HepG2 (cell line): Measurements from ENCODE around the gene RNGTT. TPM values are rescaled to one million over a fixed set of nuclear protein-coding genes. Genes with fewer than 3 reads are reported as not detected.

ENCODE experiments used
- ATAC-seq: fragments of 200-7000 bp; cut with Tn5 transposase; 3 replicates; pipeline ENCODE4 v1.9.1; 2020; ENCODE audit warnings: mild to moderate bottlenecking, moderate library complexity
- BruUV-seq: library from RNA; stranded (reverse); fragments of 400-500 nt; replicated peaks from 2 replicates; lab custom pipeline; 2021; lab: Mats Ljungman, UMichigan
- CTCF ChIA-PET: fragments of 300-600 bp; formaldehyde crosslinking; extraction: SDS; loops from one replicate; lab custom pipeline; 2021; ENCODE audit warnings: low total read pairs, inconsistent platforms, low intra/inter-chr PET ratio; lab: Yijun Ruan, JAX
- POLR2A ChIA-PET: fragments of 350-600 bp; sonication (Branson Sonifier 250); formaldehyde crosslinking; loops from one replicate; lab custom pipeline; 2020; ENCODE audit warnings: antibody characterized with exemption, inconsistent platforms; lab: Yijun Ruan, JAX
- DNase-seq: peaks from one replicate; pipeline ENCODE4 v3.0.0-alpha.2; 2015; ENCODE audit warnings: low spot score
- FAIRE-seq: peaks from 3 replicates; lab custom pipeline; 2011; peaks lifted over from hg19 to GRCh38; lab: Jason Lieb, UNC
- H2AFZ ChIP-seq: one replicate; pipeline ENCODE4 v1.6.1; 2011; ENCODE audit warnings: low read length, inconsistent platforms
- H3K27ac ChIP-seq: fragments of 300-600 bp; 3 replicates; pipeline ENCODE4 v1.8.0; 2011; ENCODE audit warnings: mixed run types, mild to moderate bottlenecking, mixed read lengths, low read length, inconsistent platforms; ENCODE audit not compliant: insufficient read depth; ENCODE audit errors: extremely low read length
- H3K27me3 ChIP-seq, 2 experiments: fragments of 200-600 bp in 1 of 2; 2 replicates in 1 of 2; 3 replicates in 1 of 2; pipeline versions ENCODE4 v1.6.0 to v1.8.0; 2011; ENCODE audit warnings: low read length in 2 of 2, mild to moderate bottlenecking in 2 of 2, moderate library complexity in 2 of 2, inconsistent platforms in 1 of 2; ENCODE audit not compliant: insufficient read depth in 2 of 2, control insufficient read depth in 1 of 2
- H3K36me3 ChIP-seq, 2 experiments: fragments of 200-600 bp in 1 of 2; replicated peaks in 1 of 2; 2 replicates in 1 of 2; 3 replicates in 1 of 2; pipeline versions ENCODE4 v1.5.1 to v1.8.0; 2011; ENCODE audit warnings: low read length in 2 of 2, inconsistent platforms in 1 of 2; ENCODE audit not compliant: insufficient read depth in 2 of 2, control insufficient read depth in 1 of 2
- H3K4me1 ChIP-seq: 2 replicates; pipeline ENCODE4 v1.5.1; 2012; ENCODE audit warnings: low read length, inconsistent platforms; ENCODE audit not compliant: insufficient read depth
- H3K4me2 ChIP-seq: 2 replicates; pipeline ENCODE4 v1.6.0; 2011; ENCODE audit warnings: low read depth, low read length, inconsistent platforms
- H3K4me3 ChIP-seq, 3 experiments: fragments of 200-600 bp in 1 of 3; sonication (generic), shearing (Covaris generic) in 1 of 3; replicated peaks in 1 of 3; 2 replicates each; pipeline ENCODE4 v1.5.1; 2011 to 2016; ENCODE audit warnings: low read length in 3 of 3, inconsistent platforms in 2 of 3, low read depth in 2 of 3, mild to moderate bottlenecking in 2 of 3, control low read depth in 1 of 3, mixed read lengths in 1 of 3; ENCODE audit not compliant: insufficient read depth in 1 of 3
- H3K79me2 ChIP-seq: one replicate; pipeline ENCODE4 v1.6.1; 2011; ENCODE audit warnings: low read length, inconsistent platforms; ENCODE audit not compliant: insufficient read depth
- H3K9ac ChIP-seq: 2 replicates; pipeline ENCODE4 v1.6.0; 2011; ENCODE audit warnings: mild to moderate bottlenecking, low read depth, low read length, inconsistent platforms; ENCODE audit not compliant: insufficient read depth
- H3K9me3 ChIP-seq: 2 replicates; pipeline ENCODE4 v1.5.1; 2012; ENCODE audit warnings: mild to moderate bottlenecking, low read length
- H4K20me1 ChIP-seq: 2 replicates; pipeline ENCODE4 v1.6.0; 2011; ENCODE audit warnings: inconsistent platforms, mild to moderate bottlenecking, low read length, moderate library complexity; ENCODE audit not compliant: insufficient read depth
- CERS6 ChIP-seq: sonication (generic); formaldehyde crosslinking; IDR thresholded peaks from 2 replicates; pipeline ENCODE4 v1.5.0; 2020; ENCODE audit warnings: missing genetic modification reagents
- GATAD2A ChIP-seq: IDR thresholded peaks from 2 replicates; pipeline ENCODE4 v1.6.1; 2016
- MXD1 ChIP-seq: sonication (generic); formaldehyde crosslinking; IDR thresholded peaks from 2 replicates; pipeline ENCODE4 v1.4.0; 2020; ENCODE audit warnings: mild to moderate bottlenecking, missing genetic modification reagents
- PAWR ChIP-seq: sonication (generic); formaldehyde crosslinking; IDR thresholded peaks from 2 replicates; pipeline ENCODE4 v1.4.0; 2020; ENCODE audit warnings: missing genetic modification reagents, mild to moderate bottlenecking, borderline replicate concordance
- PCBP1 ChIP-seq: fragments of 200-400 bp; formaldehyde crosslinking; IDR thresholded peaks from 2 replicates; pipeline ENCODE4 v1.6.1; 2017; ENCODE audit warnings: mild to moderate bottlenecking, low read depth, low read length, borderline replicate concordance
- PLSCR1 ChIP-seq: sonication (generic); formaldehyde crosslinking; IDR thresholded peaks from 2 replicates; pipeline ENCODE4 v1.5.0; 2020; ENCODE audit warnings: missing genetic modification reagents, mild to moderate bottlenecking, borderline replicate concordance
- POLR2A ChIP-seq, 2 experiments: IDR thresholded peaks; 2 replicates each; pipeline ENCODE4 v1.6.1; 2011; ENCODE audit warnings: low read depth in 2 of 2, low read length in 2 of 2, mild to moderate bottlenecking in 1 of 2, moderate library complexity in 1 of 2; ENCODE audit not compliant: insufficient read depth in 1 of 2
- RCOR2 ChIP-seq: IDR thresholded peaks from 2 replicates; pipeline ENCODE4 v1.6.1; 2016; ENCODE audit warnings: missing biosample characterization, missing genetic modification reagents
- SNAPC2 ChIP-seq: sonication (generic); formaldehyde crosslinking; IDR thresholded peaks from 2 replicates; pipeline ENCODE4 v1.8.1; 2022; ENCODE audit warnings: mild to moderate bottlenecking, missing genetic modification reagents
- TGIF2 ChIP-seq: IDR thresholded peaks from 2 replicates; pipeline ENCODE4 v1.6.1; 2016; ENCODE audit warnings: control low read depth, missing compliant biosample characterization
- ZNF124 ChIP-seq: sonication (generic); formaldehyde crosslinking; IDR thresholded peaks from 2 replicates; pipeline ENCODE4 v1.4.0; 2020; ENCODE audit warnings: missing genetic modification reagents
- ZNF274 ChIP-seq: sonication (generic); formaldehyde crosslinking; IDR thresholded peaks from 2 replicates; pipeline ENCODE4 v1.5.1; 2020; ENCODE audit warnings: mild to moderate bottlenecking, missing genetic modification reagents
- ZNF44 ChIP-seq: sonication (generic); formaldehyde crosslinking; IDR thresholded peaks from 2 replicates; pipeline ENCODE4 v1.5.1; 2020; ENCODE audit warnings: mild to moderate bottlenecking, missing genetic modification reagents
- ZNF503 ChIP-seq: sonication (generic); formaldehyde crosslinking; IDR thresholded peaks from 2 replicates; pipeline ENCODE4 v1.4.0; 2020; ENCODE audit warnings: missing genetic modification reagents
- ZNF652 ChIP-seq: IDR thresholded peaks from 2 replicates; pipeline ENCODE4 v1.6.1; 2016; ENCODE audit warnings: low read depth, borderline replicate concordance
- WGBS: methylation state at CpG from one replicate; pipeline ENCODE4 v1.1.6; 2017; ENCODE audit warnings: low lambda C conversion rate; 5-methylcytosine and 5-hydroxymethylcytosine counted together
- in situ Hi-C: cut with HindIII; loops from 2 replicates; pipeline ENCODE4 v1.10.0; 2017; ENCODE audit warnings: low pct_unique_long_range_greater_than_20kb; ENCODE audit not compliant: extremely low pct_ligation_motif_present
- intact Hi-C: fragments of 100-400 bp; cut with micrococcal nuclease; formaldehyde crosslinking; loops from one replicate; pipeline ENCODE4 v1.10.0; 2022; ENCODE audit not compliant: unreplicated experiment
- polyA plus RNA-seq, 8 experiments: library from polyadenylated mRNA; depleted of rRNA in 3 of 8; stranded (reverse) in 7 of 8; unstranded in 1 of 8; fragments of >200 nt; fragmentation: Illumina TruSeq in 4 of 8; extraction: Trizol in 4 of 8; gene quantifications; 2 replicates each; pipeline versions ENCODE4 v1.2.1 to v1.2.3, GENCODE V29; 2011 to 2016; ENCODE audit warnings: low read depth in 4 of 8, missing spikeins in 1 of 8, mixed read lengths in 1 of 8; ENCODE audit not compliant: insufficient read depth in 1 of 8
- total RNA-seq, 5 experiments: library from RNA; depleted of rRNA; stranded (reverse); fragments of >200 nt; fragmentation: Illumina TruSeq; extraction: Trizol; gene quantifications; 2 replicates each; pipeline ENCODE4 v1.2.3, GENCODE V29; 2016; ENCODE audit warnings: low read depth in 1 of 5

RNGTT gene
- total and polyA plus RNA-seq, 2 of the 13 experiments (the other 11 are each of a cell fraction or from before 2014, with no cell fraction given) = 6.0 to 22.6 TPM

- intact Hi-C loops = no loop called here
- TF ChIP-seq PLSCR1 (CRISPR knock-in tag) (no peak), ZNF503 (CRISPR knock-in tag) (no peak), GATAD2A (no peak), ZNF124 (no peak), PAWR (no peak), CERS6 (CRISPR knock-in tag) (no peak), PCBP1 (no peak), RCOR2 (CRISPR knock-in tag) (no peak), ZNF274 (CRISPR knock-in tag) (no peak), ZNF44 (CRISPR knock-in tag) (no peak), SNAPC2 (no peak), MXD1 (CRISPR knock-in tag) (no peak), POLR2A (IDR thresholded peaks at IDR 0.05; ENCODE audit: insufficient read depth in 1 of 2, low read depth in 2 of 2, low read length in 2 of 2) (no peak), TGIF2 (no peak), ZNF652 (no peak)
- TF ChIP-seq, all 625 proteins: peak for 0
- Histone ChIP-seq H3K27ac (no peak overlapping the region), H4K20me1 (no peaks in the 10 kb centered on the region), H3K4me3 (no peak overlapping the region), H2AFZ (no peak overlapping the region), H3K27me3 (peaks cover 0 to 17% of the 10 kb centered on the region in 2 experiments; a peak in 3 of 5 replicates), H3K4me2 (no peak overlapping the region), H3K9me3 (no peaks in the 10 kb centered on the region), H3K9ac (no peak overlapping the region), H3K4me1 (peaks cover 20% of the 10 kb centered on the region), H3K36me3 (no peaks in the 10 kb centered on the region), H3K79me2 (no peaks in the 10 kb centered on the region)
- ChIA-PET CTCF (no interaction called here), POLR2A (no interaction called here)
- 28% methylated on average over 6 of the region's 8 CpGs for WGBS
- BruUV-seq = no TSS peak
- DNase-seq (no peak), ATAC-seq (no peak), FAIRE-seq (no peak)
- in situ Hi-C loops = no loop called here
Measured at GRCh38 chr6:88563277-88563625, 400.2 kb downstream of the RNGTT start.
